Subcutaneous abdominal adipose tissue (tissue), 5 donors: ENCODE data around the gene SORCS2.

Experiments used
- H3K27ac ChIP-seq: one replicate; pipeline ENCODE4 v1.7.0; 2013; ENCODE audit warnings: low read depth, mild to moderate bottlenecking, inconsistent platforms, low read length, moderate library complexity
- H3K27me3 ChIP-seq, 5 donors: one replicate each; pipeline ENCODE4 v1.7.0; 2013; ENCODE audit warnings: low read length in 5 of 5, inconsistent platforms in 1 of 5; ENCODE audit not compliant: control insufficient read depth in 5 of 5, insufficient read depth in 4 of 5
- H3K36me3 ChIP-seq, 5 donors: one replicate each; pipeline ENCODE4 v1.7.0; 2013; ENCODE audit warnings: low read length in 5 of 5; ENCODE audit not compliant: control insufficient read depth in 5 of 5, insufficient read depth in 5 of 5
- H3K4me1 ChIP-seq, 5 donors: one replicate each; pipeline ENCODE4 v1.7.0; 2013; ENCODE audit warnings: low read length in 5 of 5, mild to moderate bottlenecking in 3 of 5, moderate library complexity in 1 of 5; ENCODE audit not compliant: control insufficient read depth in 5 of 5, insufficient read depth in 5 of 5
- H3K4me3 ChIP-seq, 5 donors: one replicate each; pipeline ENCODE4 v1.7.0; 2013; ENCODE audit warnings: low read length in 5 of 5, low read depth in 1 of 5
- H3K9ac ChIP-seq, 5 donors: one replicate each; pipeline ENCODE4 v1.7.0; 2013; ENCODE audit warnings: low read length in 5 of 5, mild to moderate bottlenecking in 4 of 5, moderate library complexity in 3 of 5
- H3K9me3 ChIP-seq, 5 donors: one replicate each; pipeline ENCODE4 v1.7.0; 2013; ENCODE audit warnings: low read length in 5 of 5; ENCODE audit not compliant: control insufficient read depth in 5 of 5
- donor health status: healthy.
- donor health status: healthy.
- donor health status: healthy.
- donor health status: healthy.
- donor health status: healthy.

SORCS2 gene

GRCh38 chr4:7727749-7728148 lies 535.4 kb downstream of the SORCS2 start:
- Histone ChIP-seq H3K4me1 (no peaks in the 10 kb centered on the region), H3K36me3 (no peaks in the 10 kb centered on the region), H3K4me3 (no peak overlapping the region), H3K9ac (no peak overlapping the region), H3K27ac (no peak overlapping the region), H3K27me3 (peaks cover 0 to 5% (median 0%) of the 10 kb centered on the region in 5 donors), H3K9me3 (peaks cover 0 to 3% (median 0%) of the 10 kb centered on the region in 5 donors)

- Histone ChIP-seq H3K4me1 (no peaks in the 10 kb centered on the region), H3K36me3 (no peaks in the 10 kb centered on the region)
Measured at GRCh38 chr4:7731437-7731836, 539.1 kb downstream of the SORCS2 start.

GRCh38 chr4:7732263-7732662 lies 539.9 kb downstream of the SORCS2 start:
- H3K9ac ChIP-seq: no peak overlapping the region

More at GRCh38 chr4:7731437-7731836, 539.1 kb downstream of the SORCS2 start:
- Histone ChIP-seq H3K27me3 (peaks cover 0 to 9% (median 0%) of the 10 kb centered on the region in 5 donors), H3K4me3 (no peak overlapping the region), H3K27ac (no peak overlapping the region), H3K9me3 (no peaks in the 10 kb centered on the region), H3K9ac (no peak overlapping the region)

GRCh38 chr4:7733201-7733600 lies 540.9 kb downstream of the SORCS2 start:
- H3K4me3 ChIP-seq: no peak overlapping the region
- H3K27me3 ChIP-seq: peaks cover 0 to 16% (median 5%) of the 10 kb centered on the region in 5 donors
- H3K9me3 ChIP-seq: peaks cover 0 to 9% (median 7%) of the 10 kb centered on the region in 5 donors
- no peak overlapping the region for H3K27ac ChIP-seq
- H3K9ac ChIP-seq: no peak overlapping the region
- no peaks in the 10 kb centered on the region for H3K36me3 ChIP-seq
- H3K4me1 ChIP-seq: no peaks in the 10 kb centered on the region

More at GRCh38 chr4:7732263-7732662, 539.9 kb downstream of the SORCS2 start:
- no peaks in the 10 kb centered on the region for H3K4me1 ChIP-seq
- no peak overlapping the region for H3K4me3 ChIP-seq
- H3K36me3 ChIP-seq: no peaks in the 10 kb centered on the region
- H3K27me3 ChIP-seq: peaks cover 0 to 14% (median 0%) of the 10 kb centered on the region in 5 donors
- H3K27ac ChIP-seq: no peak overlapping the region
- no peaks in the 10 kb centered on the region for H3K9me3 ChIP-seq

- H3K9me3 ChIP-seq: peaks cover 0 to 9% (median 7%) of the 10 kb centered on the region in 5 donors
- H3K4me3 ChIP-seq: no peak overlapping the region
- no peak overlapping the region for H3K9ac ChIP-seq
- peaks cover 0 to 19% (median 5%) of the 10 kb centered on the region in 5 donors for H3K27me3 ChIP-seq
- H3K27ac ChIP-seq: no peak overlapping the region
- H3K4me1 ChIP-seq: no peaks in the 10 kb centered on the region
- no peaks in the 10 kb centered on the region for H3K36me3 ChIP-seq
Measured at GRCh38 chr4:7733801-7734650, 541.7 kb downstream of the SORCS2 start.

GRCh38 chr4:7734651-7735260 lies 542.4 kb downstream of the SORCS2 start:
- H3K4me1 ChIP-seq: no peaks in the 10 kb centered on the region
- peaks cover 0 to 19% (median 5%) of the 10 kb centered on the region in 5 donors for H3K27me3 ChIP-seq
- peaks cover 0 to 9% (median 7%) of the 10 kb centered on the region in 5 donors for H3K9me3 ChIP-seq
- H3K36me3 ChIP-seq: no peaks in the 10 kb centered on the region
- H3K27ac ChIP-seq: no peak overlapping the region
- H3K4me3 ChIP-seq: no peak overlapping the region
- H3K9ac ChIP-seq: no peak overlapping the region

GRCh38 chr4:7735395-7735794 lies 543.1 kb downstream of the SORCS2 start:
- Histone ChIP-seq H3K27me3 (peaks cover 0 to 19% (median 5%) of the 10 kb centered on the region in 5 donors), H3K9me3 (peaks cover 0 to 9% (median 7%) of the 10 kb centered on the region in 5 donors), H3K4me3 (no peak overlapping the region), H3K4me1 (no peaks in the 10 kb centered on the region), H3K9ac (no peak overlapping the region), H3K27ac (no peak overlapping the region), H3K36me3 (no peaks in the 10 kb centered on the region)

- no peak overlapping the region for H3K27ac ChIP-seq
- peaks cover 0 to 9% (median 7%) of the 10 kb centered on the region in 5 donors for H3K9me3 ChIP-seq
- no peak overlapping the region for H3K9ac ChIP-seq
- no peaks in the 10 kb centered on the region for H3K36me3 ChIP-seq
- H3K4me3 ChIP-seq: no peak overlapping the region
- peaks cover 0 to 19% (median 5%) of the 10 kb centered on the region in 5 donors for H3K27me3 ChIP-seq
- no peaks in the 10 kb centered on the region for H3K4me1 ChIP-seq
Measured at GRCh38 chr4:7735961-7736360, 543.6 kb downstream of the SORCS2 start.

- Histone ChIP-seq H3K9ac (no peak overlapping the region), H3K4me1 (no peaks in the 10 kb centered on the region), H3K9me3 (peaks cover 0 to 9% (median 7%) of the 10 kb centered on the region in 5 donors), H3K27me3 (peaks cover 0 to 19% (median 5%) of the 10 kb centered on the region in 5 donors), H3K36me3 (no peaks in the 10 kb centered on the region), H3K4me3 (no peak overlapping the region), H3K27ac (no peak overlapping the region)
Measured at GRCh38 chr4:7736436-7737267, 544.3 kb downstream of the SORCS2 start.
